Common myeloid progenitor, CD34-positive (primary cell): Measurements from ENCODE around the gene TRMT61A.

Experiments
- CTCF ChIA-PET: fragments of 350-600 bp; sonication (Branson Sonifier 250); formaldehyde crosslinking; loops from one replicate; lab custom pipeline; 2021; ENCODE audit warnings: antibody characterized with exemption; lab: Charles Lee
- POLR2A ChIA-PET: fragments of 350-600 bp; sonication (Branson Sonifier 250); formaldehyde crosslinking; loops from one replicate; lab custom pipeline; 2021; ENCODE audit warnings: antibody characterized with exemption; lab: Charles Lee
- DNase-seq, 3 donors: peaks; one replicate each; pipeline versions ENCODE4 v3.0.0 to v3.0.0-alpha.2; 2013
- H3K27ac ChIP-seq, 2 experiments: 1 replicate in 1 of 2; 2 replicates in 1 of 2; pipeline ENCODE4 v1.7.0; 2013; ENCODE audit warnings: inconsistent platforms in 2 of 2, low read length in 2 of 2, mild to moderate bottlenecking in 2 of 2, low read depth in 1 of 2, moderate library complexity in 1 of 2; ENCODE audit not compliant: severe bottlenecking in 2 of 2, insufficient read depth in 1 of 2, poor library complexity in 1 of 2
- H3K27me3 ChIP-seq, 5 experiments: replicated peaks in 2 of 5; 1 replicate in 3 of 5; 2 replicates in 2 of 5; pipeline versions ENCODE4 v1.6.1 to v1.7.0; 2013; ENCODE audit warnings: low read length in 4 of 5, mild to moderate bottlenecking in 2 of 5, moderate library complexity in 2 of 5, inconsistent platforms in 1 of 5; ENCODE audit not compliant: insufficient read depth in 5 of 5, control insufficient read depth in 4 of 5
- H3K36me3 ChIP-seq, 4 experiments: 1 replicate in 2 of 4; 2 replicates in 2 of 4; pipeline versions ENCODE4 v1.6.1 to v1.7.0; 2013; ENCODE audit warnings: low read length in 3 of 4, control low read depth in 1 of 4, mild to moderate bottlenecking in 1 of 4; ENCODE audit not compliant: control insufficient read depth in 4 of 4, insufficient read depth in 4 of 4
- H3K4me1 ChIP-seq, 4 experiments: 1 replicate in 3 of 4; 2 replicates in 1 of 4; pipeline versions ENCODE4 v1.6.1 to v1.7.1; 2013; ENCODE audit warnings: low read length in 3 of 4, mild to moderate bottlenecking in 3 of 4, control low read depth in 1 of 4, inconsistent platforms in 1 of 4, moderate library complexity in 1 of 4; ENCODE audit not compliant: control insufficient read depth in 4 of 4, insufficient read depth in 4 of 4; ENCODE audit errors: control extremely low read depth in 1 of 4
- H3K4me3 ChIP-seq, 7 experiments: 1 replicate in 4 of 7; 2 replicates in 3 of 7; pipeline versions ENCODE4 v1.5.1 to v1.7.0; 2013; ENCODE audit warnings: mild to moderate bottlenecking in 7 of 7, low read length in 6 of 7, moderate library complexity in 6 of 7, inconsistent platforms in 2 of 7, low read depth in 2 of 7, control low read depth in 1 of 7; ENCODE audit not compliant: insufficient read depth in 4 of 7, control insufficient read depth in 1 of 7; ENCODE audit errors: extremely low read depth in 1 of 7
- H3K9me3 ChIP-seq, 5 experiments: 1 replicate in 4 of 5; 2 replicates in 1 of 5; pipeline versions ENCODE4 v1.6.1 to v1.7.1; 2013; ENCODE audit warnings: low read length in 4 of 5, mild to moderate bottlenecking in 2 of 5, inconsistent platforms in 1 of 5, low read depth in 1 of 5, moderate library complexity in 1 of 5; ENCODE audit not compliant: control insufficient read depth in 4 of 5, insufficient read depth in 2 of 5; ENCODE audit errors: control extremely low read depth in 1 of 5
- WGBS: methylation state at CpG from one replicate; pipeline ENCODE4 v1.1.5; 2013; ENCODE audit not compliant: insufficient coverage; 5-methylcytosine and 5-hydroxymethylcytosine counted together

TRMT61A gene

GRCh38 chr14:103581206-103581605 lies 52.2 kb downstream of the TRMT61A start:
- 96% methylated on average over 9 of the region's 11 CpGs for WGBS
- no peaks in the 10 kb centered on the region for H3K4me1 ChIP-seq
- CTCF ChIA-PET: no interaction called here
- no peak overlapping the region for H3K4me3 ChIP-seq
- no peak overlapping the region for H3K27ac ChIP-seq
- no peaks in the 10 kb centered on the region for H3K27me3 ChIP-seq
- H3K9me3 ChIP-seq: no peaks in the 10 kb centered on the region
- no peak for DNase-seq
- H3K36me3 ChIP-seq: peaks cover 0 to 30% (median 23%) of the 10 kb centered on the region in 4 experiments
- POLR2A ChIA-PET: no interaction called here

DNA sequence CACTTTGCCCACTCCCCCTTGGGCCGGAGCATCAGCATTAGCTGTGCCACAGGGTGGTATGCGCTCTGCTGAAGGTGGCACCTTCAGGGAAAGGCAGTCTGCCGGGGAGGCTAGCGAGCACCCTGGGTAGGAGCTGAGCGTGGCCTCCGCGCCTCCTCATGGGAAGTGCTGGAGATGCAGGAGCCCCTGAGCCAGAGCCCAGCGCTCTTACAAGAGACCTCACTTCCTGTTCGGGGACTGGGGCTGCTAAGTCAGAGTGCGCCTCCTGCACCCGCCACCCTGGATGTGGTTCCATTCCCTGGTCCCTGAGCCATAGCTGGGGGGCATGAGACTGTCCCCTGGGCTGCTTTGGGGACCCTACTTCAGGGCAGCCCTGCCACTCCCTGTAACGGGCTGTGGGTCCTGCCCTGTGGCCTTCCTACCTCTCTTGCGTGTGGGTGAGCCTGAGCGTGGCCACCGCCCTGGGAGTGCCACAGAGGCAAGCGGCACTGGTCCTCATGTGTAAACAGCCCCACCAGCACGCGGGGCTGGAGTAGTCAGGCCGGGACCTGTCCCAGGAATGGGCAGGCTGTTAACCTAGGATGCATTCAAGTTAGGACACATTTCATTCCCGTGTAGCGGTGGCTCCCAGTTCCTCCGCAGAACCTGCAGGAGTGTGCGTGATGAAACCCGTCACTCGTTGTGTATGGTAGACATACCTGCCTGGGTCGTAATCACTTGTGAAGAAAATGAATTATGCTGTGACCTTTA lies 53.1 kb downstream of the TRMT61A start:
- Histone ChIP-seq H3K27ac (no peak overlapping the region), H3K9me3 (no peaks in the 10 kb centered on the region), H3K36me3 (peaks cover 0 to 24% (median 19%) of the 10 kb centered on the region in 4 experiments), H3K27me3 (no peaks in the 10 kb centered on the region), H3K4me1 (no peaks in the 10 kb centered on the region), H3K4me3 (no peak overlapping the region)
- POLR2A ChIA-PET: no interaction called here
- CTCF ChIA-PET: no interaction called here
- 97% methylated on average over 22 of the region's 26 CpGs for WGBS
- DNase-seq: no peak

GRCh38 chr14:103584326-103584915 lies 55.4 kb downstream of the TRMT61A start:
- POLR2A ChIA-PET: no interaction called here
- Histone ChIP-seq H3K36me3 (peaks cover 3 to 16% (median 11%) of the 10 kb centered on the region in 4 experiments), H3K4me1 (no peaks in the 10 kb centered on the region)

More at GRCh38 chr14:103584326-103584915, 55.4 kb downstream of the TRMT61A start:
- WGBS: 93% methylated on average over 8 of the region's 11 CpGs
- Histone ChIP-seq H3K4me3 (no peak overlapping the region), H3K27ac (no peak overlapping the region), H3K27me3 (no peaks in the 10 kb centered on the region), H3K9me3 (no peaks in the 10 kb centered on the region)
- CTCF ChIA-PET: interaction anchor here (0.8 to 1.0 kb wide), 2 partner anchors 12 to 55 kb away, joined by 3 read pairs; no protein-coding TSS in a partner anchor
- no peak for DNase-seq
